GM12878 (cell line): ENCODE results near the gene AHCYL2. TPM values are rescaled to one million over a fixed set of nuclear protein-coding genes. Genes with fewer than 3 reads are reported as not detected.
A peak's percentile ranks its signal among the peaks of the same experiment; 100 is the strongest.

Source experiments
- BMI1 ChIP-seq: fragments of 450-650 bp; IDR thresholded peaks from 2 replicates; pipeline ENCODE4 v1.6.1; 2016; ENCODE audit warnings: mild to moderate bottlenecking, moderate library complexity, borderline replicate concordance
- CTCF ChIP-seq, 3 experiments: IDR thresholded peaks in 2 of 3; conservative IDR thresholded peaks in 1 of 3; 2 replicates each; pipeline ENCODE4 v1.5.1; 2011; ENCODE audit warnings: low read depth in 3 of 3, low read length in 3 of 3, mild to moderate bottlenecking in 3 of 3, control low read depth in 2 of 3, moderate library complexity in 2 of 3, inconsistent platforms in 1 of 3, mixed read lengths in 1 of 3; ENCODE audit not compliant: control insufficient read depth in 2 of 3, insufficient read depth in 1 of 3; ENCODE audit errors: extremely low read depth in 1 of 3
- EP300 ChIP-seq, 2 experiments: fragments of 150-350 bp in 1 of 2; IDR thresholded peaks; 2 replicates each; pipeline ENCODE4 v1.6.1; 2011 to 2012; ENCODE audit warnings: low read depth in 2 of 2, low read length in 2 of 2, borderline replicate concordance in 1 of 2, improper control_type of control experiment in 1 of 2, inconsistent platforms in 1 of 2; ENCODE audit not compliant: control insufficient read depth in 1 of 2
- IKZF1 ChIP-seq: fragments of 450-650 bp; conservative IDR thresholded peaks from 2 replicates; pipeline ENCODE4 v1.6.1; 2017; ENCODE audit warnings: antibody characterized with exemption, mild to moderate bottlenecking
- JUNB ChIP-seq: IDR thresholded peaks from 2 replicates; pipeline ENCODE4 v1.6.1; 2016; ENCODE audit warnings: antibody characterized with exemption, mild to moderate bottlenecking
- JUND ChIP-seq: IDR thresholded peaks from 2 replicates; pipeline ENCODE4 v1.6.1; 2012; ENCODE audit warnings: low read depth, mild to moderate bottlenecking, low read length, improper control_type of control experiment, moderate library complexity
- MEF2B ChIP-seq: fragments of 450-650 bp; IDR thresholded peaks from 2 replicates; pipeline ENCODE4 v1.6.1; 2018; ENCODE audit warnings: mild to moderate bottlenecking, moderate library complexity; ENCODE audit not compliant: partially characterized antibody, poor library complexity, severe bottlenecking
- MYB ChIP-seq: fragments of 150-350 bp; IDR thresholded peaks from 2 replicates; pipeline ENCODE4 v1.6.1; 2014; ENCODE audit warnings: mild to moderate bottlenecking, low read depth, low read length, borderline replicate concordance
- PBX3 ChIP-seq: IDR thresholded peaks from 2 replicates; pipeline ENCODE4 v1.6.1; 2011; ENCODE audit warnings: mild to moderate bottlenecking, low read depth, low read length, moderate library complexity; ENCODE audit not compliant: insufficient replicate concordance
- RAD21 ChIP-seq: IDR thresholded peaks from 2 replicates; pipeline ENCODE4 v1.6.1; 2011; ENCODE audit warnings: mild to moderate bottlenecking, low read depth, low read length, moderate library complexity; ENCODE audit not compliant: insufficient read depth
- RFX5 ChIP-seq: IDR thresholded peaks from 2 replicates; pipeline ENCODE4 v1.6.1; 2011; ENCODE audit warnings: low read depth, low read length, improper control_type of control experiment
- RUNX3 ChIP-seq: IDR thresholded peaks from 2 replicates; pipeline ENCODE4 v1.6.1; 2012; ENCODE audit warnings: low read length, inconsistent platforms
- SMC3 ChIP-seq: IDR thresholded peaks from 2 replicates; pipeline ENCODE4 v1.6.1; 2011; ENCODE audit warnings: low read length, improper control_type of control experiment, borderline replicate concordance
- TCF12 ChIP-seq: IDR thresholded peaks from 2 replicates; pipeline ENCODE4 v1.6.1; 2011; ENCODE audit warnings: low read depth, mild to moderate bottlenecking, low read length
- ZNF384 ChIP-seq: IDR thresholded peaks from 2 replicates; pipeline ENCODE4 v1.6.1; 2012; ENCODE audit warnings: low read depth, mild to moderate bottlenecking, low read length, improper control_type of control experiment, borderline replicate concordance
- polyA plus RNA-seq, 11 experiments: library from polyadenylated mRNA; depleted of rRNA in 4 of 11; unstranded in 6 of 11; stranded (reverse) in 5 of 11; fragments of >200 nt; fragmentation: Nextera tagmentation in 4 of 11; fragmentation: Illumina TruSeq in 1 of 11; extraction: Ambion mirVana in 4 of 11; extraction: Trizol in 1 of 11; gene quantifications; 1 replicate in 1 of 11; 2 replicates in 10 of 11; pipeline versions ENCODE4 v1.2.1 to v1.2.3, GENCODE V29; 2011 to 2016; ENCODE audit warnings: inconsistent platforms in 2 of 11, missing spikeins in 2 of 11, low read depth in 1 of 11
- total RNA-seq, 4 experiments: library from RNA; depleted of rRNA in 3 of 4; stranded (reverse); fragments of >200 nt in 3 of 4; fragmentation: Illumina TruSeq in 1 of 4; extraction: Trizol in 1 of 4; gene quantifications; 2 replicates each; pipeline versions ENCODE4 v1.2.1 to v1.2.3, GENCODE V29; 2013 to 2021

The AHCYL2 gene
- total and polyA plus RNA-seq, 10 of the 15 experiments (the other 5 are each of a cell fraction or from before 2014, with no cell fraction given): 1.7 to 29.1 (median 5.4) TPM

GRCh38 chr7:129208667-129209066 is 16.2 kb upstream of the AHCYL2 start (continued):
- TF ChIP-seq EP300 (IDR thresholded peaks at IDR 0.05; ENCODE audit: borderline replicate concordance in 1 of 2, control insufficient read depth in 1 of 2, low read depth in 2 of 2, low read length in 2 of 2) (no peak), RAD21 (peak; percentile 29; the same call in 1 of the 2 replicates), IKZF1 (no peak), RUNX3 (no peak), JUND (no peak), RFX5 (no peak), BMI1 (no peak), JUNB (no peak), PBX3 (no peak), ZNF384 (no peak), TCF12 (no peak), CTCF (IDR thresholded peaks at IDR 0.05 in 2 of 3, conservative IDR thresholded peaks at IDR 0.05 in 1 of 3; ENCODE audit: control insufficient read depth in 2 of 3, extremely low read depth in 1 of 3, insufficient read depth in 1 of 3, low read depth in 3 of 3, low read length in 3 of 3) (peak in 2 of 3 experiments; percentile 27 to 51; a peak in 2 of 6 replicates), MEF2B (peak; percentile 82), SMC3 (peak; percentile 14; the same call in 1 of the 2 replicates), MYB (no peak)
